ENCODE measurements around the gene ARSB.

The ARSB gene

GRCh38 chr5:78779262-78779661 is 205.8 kb downstream of the ARSB start:
- TF ChIP-seq, protein P1, sequence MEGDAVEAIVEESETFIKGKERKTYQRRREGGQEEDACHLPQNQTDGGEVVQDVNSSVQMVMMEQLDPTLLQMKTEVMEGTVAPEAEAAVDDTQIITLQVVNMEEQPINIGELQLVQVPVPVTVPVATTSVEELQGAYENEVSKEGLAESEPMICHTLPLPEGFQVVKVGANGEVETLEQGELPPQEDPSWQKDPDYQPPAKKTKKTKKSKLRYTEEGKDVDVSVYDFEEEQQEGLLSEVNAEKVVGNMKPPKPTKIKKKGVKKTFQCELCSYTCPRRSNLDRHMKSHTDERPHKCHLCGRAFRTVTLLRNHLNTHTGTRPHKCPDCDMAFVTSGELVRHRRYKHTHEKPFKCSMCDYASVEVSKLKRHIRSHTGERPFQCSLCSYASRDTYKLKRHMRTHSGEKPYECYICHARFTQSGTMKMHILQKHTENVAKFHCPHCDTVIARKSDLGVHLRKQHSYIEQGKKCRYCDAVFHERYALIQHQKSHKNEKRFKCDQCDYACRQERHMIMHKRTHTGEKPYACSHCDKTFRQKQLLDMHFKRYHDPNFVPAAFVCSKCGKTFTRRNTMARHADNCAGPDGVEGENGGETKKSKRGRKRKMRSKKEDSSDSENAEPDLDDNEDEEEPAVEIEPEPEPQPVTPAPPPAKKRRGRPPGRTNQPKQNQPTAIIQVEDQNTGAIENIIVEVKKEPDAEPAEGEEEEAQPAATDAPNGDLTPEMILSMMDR (IDR thresholded peaks at IDR 0.05; ENCODE audit: low read depth, low read length) = no peak
- H3K4me3 ChIP-seq (ENCODE audit: low read depth, low read length) = no peak overlapping the region

DNA sequence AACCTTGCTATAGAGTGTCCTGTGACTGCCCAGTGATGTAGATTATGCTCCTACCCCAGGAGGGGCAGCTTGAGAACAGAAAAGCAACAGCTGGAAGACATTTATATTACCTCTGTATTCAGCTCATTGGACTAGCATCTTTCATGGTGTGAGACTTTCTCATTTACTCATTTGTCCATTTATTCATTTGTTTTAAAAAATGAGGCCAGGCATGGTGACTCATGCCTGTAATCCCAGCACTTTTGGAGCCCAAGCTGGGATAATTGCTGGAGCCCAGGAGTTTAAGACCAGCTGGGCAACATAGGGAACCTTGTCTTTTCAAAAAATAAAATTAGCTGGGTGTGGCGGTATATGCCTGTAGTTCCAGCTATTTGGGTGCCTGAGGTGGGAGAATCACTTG is 206.6 kb downstream of the ARSB start:
- TF ChIP-seq, protein P1 (IDR thresholded peaks at IDR 0.05; ENCODE audit: low read depth, low read length) = no peak
- H3K4me3 ChIP-seq (ENCODE audit: low read depth, low read length) = no peak overlapping the region

DNA sequence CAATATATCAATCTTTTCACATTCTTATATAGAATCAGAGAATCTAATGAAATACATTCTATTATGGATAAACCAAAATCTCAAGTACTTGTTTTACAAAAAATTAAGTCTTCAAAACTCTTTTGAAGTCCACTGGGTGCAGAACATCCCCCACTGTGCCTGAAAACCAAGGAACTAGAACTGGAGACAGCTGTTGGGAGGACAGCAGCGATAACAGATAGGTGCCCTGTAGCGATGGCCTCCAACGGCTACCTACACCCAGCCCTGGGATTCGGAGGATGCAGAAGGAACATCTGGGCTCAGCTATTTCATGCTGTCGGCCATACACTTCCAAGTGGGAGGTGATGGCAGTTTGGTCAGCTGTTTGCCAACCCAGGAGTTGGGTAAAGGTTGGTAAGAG is 207.2 kb downstream of the ARSB start:
- H3K4me3 ChIP-seq (ENCODE audit: low read depth, low read length) = no peak overlapping the region
- TF ChIP-seq, protein P1 (IDR thresholded peaks at IDR 0.05; ENCODE audit: low read depth, low read length) = no peak

DNA sequence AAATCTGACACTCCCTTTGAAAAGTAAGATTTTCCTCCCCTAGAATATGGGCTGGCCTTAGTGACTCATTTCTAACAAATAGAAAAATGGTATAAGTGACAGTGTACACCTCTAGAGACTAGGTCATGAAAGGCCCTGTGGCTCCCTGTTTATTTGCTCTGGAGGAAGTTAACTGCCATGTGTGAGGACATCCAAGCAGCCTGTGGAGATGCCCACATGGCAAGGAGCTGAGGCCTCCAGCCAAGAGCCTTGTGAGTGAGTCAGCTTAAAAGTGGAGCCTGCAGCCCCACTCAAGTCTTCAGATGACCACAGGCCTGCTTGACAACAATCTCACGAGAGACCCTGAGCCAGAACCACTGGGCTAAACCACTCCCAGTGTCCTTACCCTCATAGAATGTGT is 208.5 kb downstream of the ARSB start:
- no peak overlapping the region for H3K4me3 ChIP-seq (ENCODE audit: low read depth, low read length)
- TF ChIP-seq, protein P1 (IDR thresholded peaks at IDR 0.05; ENCODE audit: low read depth, low read length) = no peak

DNA sequence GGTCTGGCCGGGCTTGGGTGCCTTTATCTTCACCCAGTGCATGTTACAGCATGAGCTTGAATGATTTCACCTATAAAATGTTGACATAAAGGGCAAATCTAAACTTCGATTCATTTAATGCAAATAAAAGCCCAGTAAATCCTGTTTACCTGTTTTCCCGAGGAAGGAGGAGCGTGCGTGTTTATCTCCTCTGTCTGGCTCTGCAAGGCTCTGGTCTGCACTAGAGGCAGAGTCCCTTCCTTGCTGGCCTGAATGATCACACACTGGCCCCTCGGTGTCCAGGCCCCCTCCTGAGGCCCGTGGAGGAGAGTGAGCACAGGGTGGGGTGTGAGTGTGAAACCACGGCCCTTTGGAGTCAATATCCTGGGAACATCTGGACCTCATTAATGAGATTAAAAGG is 211.5 kb downstream of the ARSB start:
- TF ChIP-seq, protein P1 (IDR thresholded peaks at IDR 0.05; ENCODE audit: low read depth, low read length) = no peak
- no peak overlapping the region for H3K4me3 ChIP-seq (ENCODE audit: low read depth, low read length)

- TF ChIP-seq, protein P1 (IDR thresholded peaks at IDR 0.05; ENCODE audit: low read depth, low read length) = no peak
- no peak overlapping the region for H3K4me3 ChIP-seq (ENCODE audit: low read depth, low read length)
Observed at GRCh38 chr5:78771260-78772205, 213.6 kb downstream of the ARSB start.

DNA sequence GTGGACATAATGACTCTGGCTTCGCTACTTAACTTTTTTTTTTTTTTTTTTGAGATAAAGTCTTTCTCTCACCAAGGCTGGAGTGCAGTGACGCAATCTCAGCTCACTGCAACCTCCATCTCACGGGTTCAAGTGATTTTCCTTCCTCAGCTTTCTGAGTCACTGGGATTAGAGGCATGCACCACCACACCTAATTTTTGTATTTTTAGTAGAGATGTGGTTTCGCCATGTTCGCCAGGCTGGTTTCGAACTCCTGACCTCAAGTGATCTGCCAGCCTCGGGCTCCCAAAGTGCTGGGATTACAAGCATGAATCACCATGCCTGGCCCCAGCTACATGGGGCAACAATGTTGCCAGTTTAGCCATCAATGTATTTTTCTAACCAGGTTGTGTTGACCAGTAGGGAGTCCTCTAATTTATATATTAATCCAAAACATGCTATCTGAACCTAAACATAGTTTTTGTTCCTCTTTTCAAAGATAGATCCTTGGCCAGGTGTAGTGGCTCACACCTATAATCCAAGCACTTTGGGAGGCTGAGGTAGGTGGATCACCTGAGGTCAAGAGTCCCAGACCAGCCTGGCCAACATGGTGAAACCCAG is 216.2 kb downstream of the ARSB start:
- H3K4me3 ChIP-seq (ENCODE audit: low read depth, low read length) = no peak overlapping the region
- TF ChIP-seq, protein P1 (IDR thresholded peaks at IDR 0.05; ENCODE audit: low read depth, low read length) = no peak

Measured in WI38 (cell line).